HFF-Myc (cell line): Measurements from ENCODE around the gene MIB1.

Experiments
- DNase-seq: peaks from one replicate; pipeline ENCODE4 v3.0.0-alpha.2; 2011; ENCODE audit warnings: low read depth; ENCODE audit errors: extremely low read depth
- H3K4me3 ChIP-seq: replicated peaks from 2 replicates; pipeline ENCODE4 v1.5.1; 2011; ENCODE audit warnings: low read depth, mild to moderate bottlenecking, control low read depth, low read length
- CTCF ChIP-seq: IDR thresholded peaks from 2 replicates; pipeline ENCODE4 v1.5.1; 2012; ENCODE audit warnings: mild to moderate bottlenecking, low read depth, low read length, control low read depth; ENCODE audit errors: missing control alignments

Gene MIB1

GRCh38 chr18:21826641-21827302, 86.2 kb downstream of the MIB1 start:
- no peak overlapping the region for H3K4me3 ChIP-seq
- no peak for TF ChIP-seq CTCF
- no peak for DNase-seq

GRCh38 chr18:21830532-21830931, 89.9 kb downstream of the MIB1 start:
- no peak overlapping the region for H3K4me3 ChIP-seq
- no peak for DNase-seq
- TF ChIP-seq CTCF, result no peak

- TF ChIP-seq CTCF, result no peak
- no peak for DNase-seq
- no peak overlapping the region for H3K4me3 ChIP-seq
Measured at GRCh38 chr18:21831413-21831831, 90.8 kb downstream of the MIB1 start.

- no peak for DNase-seq
- no peak overlapping the region for H3K4me3 ChIP-seq
- no peak for TF ChIP-seq CTCF
Measured at GRCh38 chr18:21833604-21834298, 93.2 kb downstream of the MIB1 start.

- DNase-seq, result no peak
- no peak overlapping the region for H3K4me3 ChIP-seq
- no peak for TF ChIP-seq CTCF
Measured at GRCh38 chr18:21834299-21834660, 93.7 kb downstream of the MIB1 start.

- no peak for DNase-seq
- TF ChIP-seq CTCF, result no peak
- no peak overlapping the region for H3K4me3 ChIP-seq
Measured at GRCh38 chr18:21841570-21841969, 101.0 kb downstream of the MIB1 start.
